ENCODE results near the gene ACADS. TPM values are rescaled to one million over a fixed set of nuclear protein-coding genes. Genes with fewer than 3 reads are reported as not detected.

The ACADS gene
- total and polyA plus RNA-seq, 2 of the 8 experiments (the other 6 are each of a cell fraction or from before 2014, with no cell fraction given), result 4.9 to 7.5 TPM

DNA sequence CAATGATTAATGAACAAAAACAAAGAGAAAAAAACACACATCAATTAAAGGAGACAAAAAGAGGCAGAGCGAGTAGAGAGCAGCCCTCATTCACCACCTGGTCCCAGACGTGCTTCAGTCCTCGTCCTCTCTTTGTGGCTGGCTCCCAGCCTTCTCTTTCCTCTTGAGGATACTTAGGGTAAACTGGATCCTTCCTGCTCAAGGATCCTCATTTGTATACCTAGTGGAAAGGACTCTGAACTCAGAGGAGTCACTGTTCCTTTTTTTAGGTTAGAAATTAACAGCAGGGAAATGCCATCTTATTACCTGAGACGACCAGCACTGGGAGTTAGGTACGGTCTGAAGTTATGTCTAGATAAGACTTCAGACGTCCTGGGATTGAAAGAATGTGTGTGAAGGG is 29.0 kb upstream of the ACADS start:
- Histone ChIP-seq H3K9me3 (ENCODE audit: insufficient read depth in 2 of 2, low read depth in 1 of 2, low read length in 1 of 2) (no peaks in the 10 kb centered on the region), H2BK15ac (ENCODE audit: low read length) (no peak overlapping the region), H2BK12ac (ENCODE audit: low read depth, low read length) (no peak overlapping the region), H3K4ac (replicated peaks; ENCODE audit: insufficient read length, low read depth, low read length) (no peak overlapping the region), H3K79me2 (ENCODE audit: control insufficient read depth in 1 of 2, insufficient read depth in 2 of 2, low read length in 2 of 2) (peaks cover 3 to 40% of the 10 kb centered on the region in 2 experiments), H3K56ac (replicated peaks; ENCODE audit: insufficient read length, low read depth, low read length) (no peak overlapping the region), H3K14ac (ENCODE audit: insufficient read length) (no peak overlapping the region), H3K4me3 (ENCODE audit: extremely low read depth in 1 of 4, insufficient read depth in 2 of 4, low read depth in 3 of 4, low read length in 4 of 4) (no peak overlapping the region), H3K23me2 (ENCODE audit: low read depth, low read length) (no peaks in the 10 kb centered on the region), H2BK120ac (replicated peaks; ENCODE audit: low read depth, low read length) (no peak overlapping the region), H4K20me1 (replicated peaks in 1 of 2; ENCODE audit: control insufficient read depth in 1 of 2, insufficient read depth in 2 of 2, low read length in 2 of 2) (peaks cover 3 to 5% of the 10 kb centered on the region in 2 experiments), H3K27ac (ENCODE audit: low read depth, low read length) (no peak overlapping the region), H2AK5ac (ENCODE audit: low read depth, low read length) (no peak overlapping the region), H3K36me3 (ENCODE audit: control insufficient read depth in 2 of 4, insufficient read depth in 4 of 4, low read length in 3 of 4) (peaks cover 26 to 75% (median 62%) of the 10 kb centered on the region in 4 experiments), H2AFZ (ENCODE audit: low read length) (no peak overlapping the region), H3K23ac (ENCODE audit: insufficient read length) (no peak overlapping the region), H3K4me2 (ENCODE audit: insufficient read depth in 1 of 2, low read depth in 2 of 2, low read length in 2 of 2) (no peak overlapping the region), H3K79me1 (ENCODE audit: low read depth, low read length) (peaks cover 11% of the 10 kb centered on the region; the same call in 1 of the 2 replicates), H4K8ac (ENCODE audit: extremely low read depth, insufficient read depth, low read length) (no peak overlapping the region), H3K27me3 (replicated peaks in 1 of 4; ENCODE audit: control insufficient read depth in 3 of 4, extremely low read depth in 1 of 4, insufficient read depth in 3 of 4, low read length in 3 of 4) (no peaks in the 10 kb centered on the region), H3K4me1 (replicated peaks in 1 of 4; ENCODE audit: control insufficient read depth in 3 of 4, insufficient read depth in 4 of 4, low read length in 3 of 4) (peaks cover 3 to 20% (median 5%) of the 10 kb centered on the region in 4 experiments; a peak in 5 of 7 replicates), H3K18ac (ENCODE audit: extremely low read depth, low read length) (no peak overlapping the region), H3K9ac (replicated peaks in 1 of 4; ENCODE audit: extremely low read depth in 1 of 4, low read depth in 3 of 4, low read length in 3 of 4) (no peak overlapping the region), H2BK20ac (ENCODE audit: low read length) (no peak overlapping the region), H2BK5ac (ENCODE audit: low read depth, low read length) (no peak overlapping the region), H4K5ac (ENCODE audit: insufficient read length, low read depth, low read length) (no peak overlapping the region), H4K91ac (replicated peaks; ENCODE audit: insufficient read length, low read length) (no peak overlapping the region)
- ChIA-PET POLR2A (ENCODE audit: partially characterized antibody) (interaction anchor here (1.0 to 6.6 kb wide), 3 partner anchors 13 to 55 kb away, joined by 3 to 42 read pairs (median 3); partner anchors contain the start of gene UNC119B), CTCF (ENCODE audit: partially characterized antibody) (no interaction called here)
- 87 to 100% methylated on average over 1 to 6 of the region's 6 CpGs for WGBS, 2 experiments (ENCODE audit: extremely low coverage in 1 of 2, insufficient coverage in 1 of 2, insufficient read length in 1 of 2, insufficient replicate concordance in 2 of 2, low coverage in 1 of 2, low lambda C conversion rate in 2 of 2, missing lambda C conversion rate in 1 of 2)
- FAIRE-seq, result no peak
- no peak for DNase-seq (ENCODE audit: low read depth in 1 of 2, low spot score in 2 of 2)
- TF ChIP-seq PHF8 (conservative IDR thresholded peaks at IDR 0.05; ENCODE audit: low read depth, low read length) (no peak), CTCF (IDR thresholded peaks at IDR 0.05; ENCODE audit: control extremely low read depth in 1 of 3, insufficient read depth in 1 of 3, low read depth in 1 of 3, low read length in 3 of 3) (no peak), GABPA (IDR thresholded peaks at IDR 0.05; ENCODE audit: borderline replicate concordance, insufficient read depth, low read length) (no peak), BCL11A (IDR thresholded peaks at IDR 0.05; ENCODE audit: low read depth in 2 of 2, low read length in 2 of 2) (no peak), E2F6 (IDR thresholded peaks at IDR 0.05) (no peak), TAF7 (optimal IDR thresholded peaks at IDR 0.05; ENCODE audit: borderline replicate concordance, low read depth, low read length) (no peak), CHD1 (IDR thresholded peaks at IDR 0.05; ENCODE audit: low read depth, low read length) (no peak), TBP (IDR thresholded peaks at IDR 0.05; ENCODE audit: low read depth, low read length) (no peak)
- TF ChIP-seq, protein P1, sequence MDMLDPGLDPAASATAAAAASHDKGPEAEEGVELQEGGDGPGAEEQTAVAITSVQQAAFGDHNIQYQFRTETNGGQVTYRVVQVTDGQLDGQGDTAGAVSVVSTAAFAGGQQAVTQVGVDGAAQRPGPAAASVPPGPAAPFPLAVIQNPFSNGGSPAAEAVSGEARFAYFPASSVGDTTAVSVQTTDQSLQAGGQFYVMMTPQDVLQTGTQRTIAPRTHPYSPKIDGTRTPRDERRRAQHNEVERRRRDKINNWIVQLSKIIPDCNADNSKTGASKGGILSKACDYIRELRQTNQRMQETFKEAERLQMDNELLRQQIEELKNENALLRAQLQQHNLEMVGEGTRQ (IDR thresholded peaks at IDR 0.05; ENCODE audit: low read length), result no peak
